CD4-positive, alpha-beta T cell (primary cell): ENCODE results near the gene HIP1. TPM values are rescaled to one million over a fixed set of nuclear protein-coding genes. Genes with fewer than 3 reads are reported as not detected.
"Not testable (repeated sequence)": the region's sequence is repeated elsewhere in the genome, so short reads cannot be mapped to it uniquely, and the experiment has no call there.

Source experiments
- ATAC-seq: fragments of 200-7000 bp; cut with Tn5 transposase; one replicate; pipeline ENCODE4 v1.10.0; 2022; ENCODE audit warnings: mild to moderate bottlenecking; ENCODE audit not compliant: poor library complexity
- CTCF ChIA-PET: fragments of 350-600 bp; sonication (Branson Sonifier 250); formaldehyde crosslinking; loops from one replicate; lab custom pipeline; 2021; ENCODE audit warnings: antibody characterized with exemption, inconsistent platforms; lab: Charles Lee
- POLR2A ChIA-PET: fragments of 350-600 bp; sonication (Branson Sonifier 250); formaldehyde crosslinking; loops from one replicate; lab custom pipeline; 2021; ENCODE audit warnings: antibody characterized with exemption, inconsistent platforms; lab: Charles Lee
- DNase-seq, 14 experiments: peaks; one replicate each; pipeline ENCODE4 v3.0.0-alpha.2; 2013 to 2020; ENCODE audit warnings: mixed read lengths in 2 of 14
- H3K27ac ChIP-seq, 2 donors: one replicate each; pipeline versions ENCODE4 v1.5.1 to v1.7.0; 2013; ENCODE audit warnings: low read length in 2 of 2, low read depth in 1 of 2, mild to moderate bottlenecking in 1 of 2
- H3K27me3 ChIP-seq, 2 experiments: 1 replicate in 1 of 2; 2 replicates in 1 of 2; pipeline versions ENCODE4 v1.6.1 to v1.7.0; 2013; ENCODE audit warnings: low read length in 2 of 2, control low read depth in 1 of 2, mild to moderate bottlenecking in 1 of 2, moderate library complexity in 1 of 2; ENCODE audit not compliant: insufficient read depth in 2 of 2, control insufficient read depth in 1 of 2
- H3K36me3 ChIP-seq: one replicate; pipeline ENCODE4 v1.6.1; 2013; ENCODE audit warnings: low read length, control low read depth; ENCODE audit not compliant: insufficient read depth
- H3K4me1 ChIP-seq: one replicate; pipeline ENCODE4 v1.6.1; 2013; ENCODE audit warnings: low read length, control low read depth; ENCODE audit not compliant: insufficient read depth
- H3K4me3 ChIP-seq: one replicate; pipeline ENCODE4 v1.5.1; 2013; ENCODE audit warnings: mild to moderate bottlenecking, low read length, moderate library complexity
- H3K9me3 ChIP-seq, 2 experiments: 1 replicate in 1 of 2; 2 replicates in 1 of 2; pipeline versions ENCODE4 v1.6.1 to v1.7.0; 2013; ENCODE audit warnings: low read length in 2 of 2, mild to moderate bottlenecking in 2 of 2, control low read depth in 1 of 2, moderate library complexity in 1 of 2; ENCODE audit not compliant: control insufficient read depth in 1 of 2, insufficient read depth in 1 of 2
- H3K27ac Mint-ChIP-seq: one replicate; pipeline ENCODE4 v1.8.0; 2020; ENCODE audit warnings: mixed read lengths
- H3K27me3 Mint-ChIP-seq: one replicate; pipeline ENCODE4 v1.8.0; 2021; ENCODE audit warnings: mixed read lengths
- H3K36me3 Mint-ChIP-seq: one replicate; pipeline ENCODE4 v1.8.0; 2021; ENCODE audit warnings: low read depth, mixed read lengths
- H3K4me1 Mint-ChIP-seq: one replicate; pipeline ENCODE4 v1.8.0; 2021; ENCODE audit warnings: low read depth, mixed read lengths
- H3K4me3 Mint-ChIP-seq: one replicate; pipeline ENCODE4 v1.8.0; 2020; ENCODE audit warnings: mild to moderate bottlenecking, mixed read lengths
- H3K9me3 Mint-ChIP-seq: one replicate; pipeline ENCODE4 v1.8.0; 2020; ENCODE audit warnings: mixed read lengths
- intact Hi-C, 2 experiments: fragments of 100-400 bp; cut with DNase I in 1 of 2; cut with micrococcal nuclease in 1 of 2; formaldehyde crosslinking; loops; one replicate each; pipeline versions ENCODE4 v1.15.1 to v1.9.0; 2023 to 2025; cut with DNase I, micrococcal nuclease
- total RNA-seq, 174 experiments: library from RNA in 2 of 174; stranded (reverse) in 2 of 174; gene quantifications; one replicate each; pipeline ENCODE4 v1.2.3 and lab custom pipeline; 2021 to 2026
- TF ChIP-seq, protein P1 (sequence below): fragments of 200-600 bp; IDR thresholded peaks from one replicate; pipeline ENCODE4 v1.8.0; 2022; ENCODE audit warnings: antibody characterized with exemption, mild to moderate bottlenecking

HIP1 gene
- total RNA-seq, 2 experiments from 2014 or later, result 1.5 to 1.7 TPM

DNA sequence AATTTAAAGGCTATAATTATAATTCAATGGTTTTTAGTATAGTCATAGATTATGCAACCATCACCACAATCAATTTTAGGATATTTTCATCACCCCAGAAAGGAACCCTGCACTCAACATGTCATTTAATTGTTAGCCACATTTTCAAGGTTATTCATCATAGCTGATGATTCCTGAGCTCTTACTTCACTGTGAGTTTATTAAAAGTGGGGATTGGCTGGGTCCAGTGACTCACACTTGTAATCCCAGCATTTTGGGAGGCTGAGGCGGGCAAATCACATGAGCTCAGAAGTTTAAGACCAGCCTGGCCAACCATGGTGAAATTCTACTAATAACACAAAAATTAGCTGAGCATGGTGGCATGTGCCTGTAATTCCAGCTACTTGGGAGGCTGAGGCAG is 32.5 kb upstream of the HIP1 start:
- CTCF ChIA-PET, result no interaction called here
- POLR2A ChIA-PET, result no interaction called here
- TF ChIP-seq, protein P1, sequence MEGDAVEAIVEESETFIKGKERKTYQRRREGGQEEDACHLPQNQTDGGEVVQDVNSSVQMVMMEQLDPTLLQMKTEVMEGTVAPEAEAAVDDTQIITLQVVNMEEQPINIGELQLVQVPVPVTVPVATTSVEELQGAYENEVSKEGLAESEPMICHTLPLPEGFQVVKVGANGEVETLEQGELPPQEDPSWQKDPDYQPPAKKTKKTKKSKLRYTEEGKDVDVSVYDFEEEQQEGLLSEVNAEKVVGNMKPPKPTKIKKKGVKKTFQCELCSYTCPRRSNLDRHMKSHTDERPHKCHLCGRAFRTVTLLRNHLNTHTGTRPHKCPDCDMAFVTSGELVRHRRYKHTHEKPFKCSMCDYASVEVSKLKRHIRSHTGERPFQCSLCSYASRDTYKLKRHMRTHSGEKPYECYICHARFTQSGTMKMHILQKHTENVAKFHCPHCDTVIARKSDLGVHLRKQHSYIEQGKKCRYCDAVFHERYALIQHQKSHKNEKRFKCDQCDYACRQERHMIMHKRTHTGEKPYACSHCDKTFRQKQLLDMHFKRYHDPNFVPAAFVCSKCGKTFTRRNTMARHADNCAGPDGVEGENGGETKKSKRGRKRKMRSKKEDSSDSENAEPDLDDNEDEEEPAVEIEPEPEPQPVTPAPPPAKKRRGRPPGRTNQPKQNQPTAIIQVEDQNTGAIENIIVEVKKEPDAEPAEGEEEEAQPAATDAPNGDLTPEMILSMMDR, result no peak

DNA sequence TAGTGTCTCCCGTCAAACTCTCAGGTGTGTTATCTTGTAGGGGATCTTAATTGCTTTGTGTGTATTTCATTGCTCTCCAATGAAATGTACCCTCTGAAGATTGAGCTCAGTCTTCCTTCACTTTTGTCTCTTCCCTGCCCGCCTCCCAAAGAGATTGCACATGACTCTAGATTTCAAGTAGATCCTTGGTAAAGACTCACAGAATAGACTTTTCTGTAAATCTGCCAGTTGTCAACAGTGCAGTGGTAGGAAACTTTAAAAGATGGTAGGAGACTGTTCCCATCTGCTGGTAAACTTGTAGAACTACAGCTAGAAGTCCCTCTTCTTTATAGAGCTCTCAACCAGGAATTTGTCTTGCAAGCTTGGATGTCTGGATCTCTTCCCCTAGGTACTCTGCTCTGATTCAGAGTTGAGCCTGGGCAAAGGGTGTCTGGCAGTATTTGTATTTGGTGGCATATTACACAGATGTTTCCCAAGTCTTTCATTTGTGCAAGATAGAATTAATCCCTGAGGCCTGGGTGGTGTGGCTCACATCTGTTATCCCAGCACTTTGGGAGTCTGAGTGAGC is 23.7 kb upstream of the HIP1 start:
- peak in 4 of 14 experiments; percentile 1 to 64 (median 61) for DNase-seq
- intact Hi-C loops, result loop anchor here (5.0 to 10.0 kb wide), 3 partner anchors 235 to 685 kb away; no protein-coding TSS in a partner anchor
- Mint-ChIP-seq H3K27ac (no peak overlapping the region), H3K4me1 (peaks cover 3% of the 10 kb centered on the region), H3K4me3 (no peak overlapping the region), H3K9me3 (no peaks in the 10 kb centered on the region), H3K36me3 (no peaks in the 10 kb centered on the region), H3K27me3 (no peaks in the 10 kb centered on the region)
- H3K36me3 ChIP-seq, result no peaks in the 10 kb centered on the region
- ChIA-PET POLR2A (interaction anchor here (1.0 to 1.5 kb wide), 3 partner anchors 23 to 684 kb away, joined by 3 to 7 read pairs (median 4); no protein-coding TSS in a partner anchor), CTCF (interaction anchor here (0.6 to 1.5 kb wide), 3 partner anchors 23 to 689 kb away, joined by 3 to 13 read pairs (median 6); partner anchors contain the start of genes HIP1 and RCC1L)
- ATAC-seq, result peak; percentile 94
- no peak overlapping the region for H3K27ac ChIP-seq
- no peaks in the 10 kb centered on the region for H3K4me1 ChIP-seq
- no peaks in the 10 kb centered on the region for H3K27me3 ChIP-seq
- no peak overlapping the region for H3K4me3 ChIP-seq
- TF ChIP-seq, protein P1, result peak; percentile 72
- no peaks in the 10 kb centered on the region for H3K9me3 ChIP-seq

More for the DNA sequence above, 32.5 kb upstream of the HIP1 start:
- H3K9me3 Mint-ChIP-seq, result no peaks in the 10 kb centered on the region
- no peak for DNase-seq
- H3K9me3 ChIP-seq, result peaks cover 0 to under 1% of the 10 kb centered on the region in 2 experiments
- H3K4me1 ChIP-seq, result peaks cover 8% of the 10 kb centered on the region
- H3K4me3 Mint-ChIP-seq, result no peak overlapping the region
- peaks cover under 1% of the 10 kb centered on the region for H3K4me1 Mint-ChIP-seq
- intact Hi-C loops, result no loop called here
- H3K4me3 ChIP-seq, result no peak overlapping the region
- no peaks in the 10 kb centered on the region for H3K27me3 ChIP-seq
- H3K36me3 Mint-ChIP-seq, result no peaks in the 10 kb centered on the region
- no peaks in the 10 kb centered on the region for H3K36me3 ChIP-seq
- H3K27ac ChIP-seq, result no peak overlapping the region
- no peaks in the 10 kb centered on the region for H3K27me3 Mint-ChIP-seq
- no peak overlapping the region for H3K27ac Mint-ChIP-seq
- ATAC-seq, result no peak

DNA sequence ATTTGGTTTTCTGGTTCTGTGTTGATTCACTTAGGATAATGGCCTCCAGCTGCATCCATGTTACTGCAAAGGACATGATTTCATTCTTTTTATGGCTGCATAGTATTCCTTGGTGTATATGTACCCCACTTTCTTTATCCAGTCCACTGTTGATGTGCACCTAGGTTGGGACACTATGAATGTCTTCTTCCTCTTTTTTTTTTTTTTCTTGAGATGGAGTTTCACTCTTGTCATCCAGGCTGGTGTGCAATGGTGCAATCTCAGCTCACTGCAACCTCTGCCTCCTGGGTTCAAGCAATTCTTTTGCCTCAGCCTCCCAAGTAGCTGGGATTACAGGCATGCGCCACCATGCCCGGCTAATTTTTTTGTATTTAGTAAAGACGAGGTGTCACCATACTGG is 23.1 kb upstream of the HIP1 start:
- H3K27ac Mint-ChIP-seq, result not testable (repeated sequence)
- intact Hi-C loops, result loop anchor here (5.0 to 10.0 kb wide), 3 partner anchors 234 to 684 kb away; no protein-coding TSS in a partner anchor

More for the DNA sequence above, 23.1 kb upstream of the HIP1 start:
- ChIA-PET POLR2A (interaction anchor here (1.0 to 1.5 kb wide), 3 partner anchors 22 to 684 kb away, joined by 3 to 7 read pairs (median 4); no protein-coding TSS in a partner anchor), CTCF (interaction anchor here (1.2 to 1.5 kb wide), 2 partner anchors 22 to 258 kb away, joined by 6 to 13 read pairs; partner anchors contain the start of gene HIP1)
- not testable (repeated sequence) for H3K9me3 ChIP-seq, H3K27me3 ChIP-seq, H3K36me3 Mint-ChIP-seq, H3K4me3 Mint-ChIP-seq, H3K4me3 ChIP-seq, H3K27ac ChIP-seq, H3K27me3 Mint-ChIP-seq, H3K4me1 ChIP-seq, H3K36me3 ChIP-seq, H3K9me3 Mint-ChIP-seq, DNase-seq, H3K4me1 Mint-ChIP-seq, ATAC-seq
